Colonic mucosa (tissue), 4 donors: ENCODE results near the gene CEACAM21. TPM values are rescaled to one million over a fixed set of nuclear protein-coding genes. Genes with fewer than 3 reads are reported as not detected.

Experiments used
- DNase-seq: peaks from one replicate; pipeline ENCODE4 v3.0.0-alpha.2; 2020
- H3K27ac ChIP-seq: fragments of 200-600 bp; one replicate; pipeline ENCODE4 v1.8.0; 2021
- H3K27me3 ChIP-seq: fragments of 200-600 bp; one replicate; pipeline ENCODE4 v1.8.0; 2021
- H3K36me3 ChIP-seq: fragments of 200-600 bp; one replicate; pipeline ENCODE4 v1.8.0; 2021
- H3K4me1 ChIP-seq: fragments of 200-600 bp; one replicate; pipeline ENCODE4 v1.8.0; 2021; ENCODE audit warnings: mild to moderate bottlenecking
- H3K4me3 ChIP-seq: fragments of 200-600 bp; one replicate; pipeline ENCODE4 v1.8.0; 2021
- H3K9ac ChIP-seq, 2 donors: one replicate each; pipeline ENCODE4 v1.7.0; 2013; ENCODE audit warnings: control low read depth in 2 of 2, low read depth in 2 of 2, low read length in 2 of 2
- H3K9me3 ChIP-seq: fragments of 200-600 bp; one replicate; pipeline ENCODE4 v1.8.0; 2021
- intact Hi-C: fragments of 100-400 bp; cut with DNase I; formaldehyde crosslinking; loops from one replicate; pipeline ENCODE4 v1.14.1; 2022
- total RNA-seq, 2 donors: library from RNA; stranded (reverse); fragmentation: NEBNext Ultra II Directional in 1 of 2; extraction: Animal tissue kit (Norgen Biotek cat#: 25700) in 1 of 2; gene quantifications; one replicate each; pipeline ENCODE4 v1.2.1, GENCODE V29; 2021
- TF ChIP-seq, protein P1 (sequence below): fragments of 200-600 bp; IDR thresholded peaks from one replicate; pipeline ENCODE4 v1.8.0; 2022; ENCODE audit warnings: antibody characterized with exemption, mild to moderate bottlenecking
- donor health status: healthy.
- donor health status: DM: no; HTN: no; CAD: no.
- donor health status: DM: no; HTN: no; CAD: no.

The CEACAM21 gene
- total RNA-seq, 2 donors from 2014 or later, result 0.25 to 0.45 TPM

GRCh38 chr19:41553804-41554203, 22.2 kb upstream of the CEACAM21 start:
- Histone ChIP-seq H3K9me3 (no peaks in the 10 kb centered on the region), H3K9ac (no peak overlapping the region), H3K4me3 (no peak overlapping the region), H3K27me3 (no peaks in the 10 kb centered on the region), H3K36me3 (no peaks in the 10 kb centered on the region), H3K27ac (no peak overlapping the region), H3K4me1 (no peaks in the 10 kb centered on the region)
- intact Hi-C loops, result no loop called here
- TF ChIP-seq, protein P1, sequence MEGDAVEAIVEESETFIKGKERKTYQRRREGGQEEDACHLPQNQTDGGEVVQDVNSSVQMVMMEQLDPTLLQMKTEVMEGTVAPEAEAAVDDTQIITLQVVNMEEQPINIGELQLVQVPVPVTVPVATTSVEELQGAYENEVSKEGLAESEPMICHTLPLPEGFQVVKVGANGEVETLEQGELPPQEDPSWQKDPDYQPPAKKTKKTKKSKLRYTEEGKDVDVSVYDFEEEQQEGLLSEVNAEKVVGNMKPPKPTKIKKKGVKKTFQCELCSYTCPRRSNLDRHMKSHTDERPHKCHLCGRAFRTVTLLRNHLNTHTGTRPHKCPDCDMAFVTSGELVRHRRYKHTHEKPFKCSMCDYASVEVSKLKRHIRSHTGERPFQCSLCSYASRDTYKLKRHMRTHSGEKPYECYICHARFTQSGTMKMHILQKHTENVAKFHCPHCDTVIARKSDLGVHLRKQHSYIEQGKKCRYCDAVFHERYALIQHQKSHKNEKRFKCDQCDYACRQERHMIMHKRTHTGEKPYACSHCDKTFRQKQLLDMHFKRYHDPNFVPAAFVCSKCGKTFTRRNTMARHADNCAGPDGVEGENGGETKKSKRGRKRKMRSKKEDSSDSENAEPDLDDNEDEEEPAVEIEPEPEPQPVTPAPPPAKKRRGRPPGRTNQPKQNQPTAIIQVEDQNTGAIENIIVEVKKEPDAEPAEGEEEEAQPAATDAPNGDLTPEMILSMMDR, result no peak
- no peak for DNase-seq

- Histone ChIP-seq H3K9me3 (no peaks in the 10 kb centered on the region), H3K27ac (no peak overlapping the region), H3K27me3 (no peaks in the 10 kb centered on the region), H3K36me3 (no peaks in the 10 kb centered on the region), H3K4me3 (no peak overlapping the region), H3K4me1 (no peaks in the 10 kb centered on the region), H3K9ac (no peak overlapping the region)
- intact Hi-C loops, result no loop called here
- no peak for DNase-seq
- TF ChIP-seq, protein P1, result no peak
Observed at GRCh38 chr19:41554907-41555306, 21.1 kb upstream of the CEACAM21 start.

GRCh38 chr19:41555748-41556147, 20.2 kb upstream of the CEACAM21 start:
- no peaks in the 10 kb centered on the region for H3K27me3 ChIP-seq
- no peak for DNase-seq
- TF ChIP-seq, protein P1, result no peak
- H3K4me1 ChIP-seq, result no peaks in the 10 kb centered on the region
- no peak overlapping the region for H3K9ac ChIP-seq
- intact Hi-C loops, result no loop called here
- H3K9me3 ChIP-seq, result no peaks in the 10 kb centered on the region
- no peak overlapping the region for H3K27ac ChIP-seq
- H3K4me3 ChIP-seq, result no peak overlapping the region
- no peaks in the 10 kb centered on the region for H3K36me3 ChIP-seq

- no peak overlapping the region for H3K9ac ChIP-seq
- no peaks in the 10 kb centered on the region for H3K9me3 ChIP-seq
- H3K4me3 ChIP-seq, result no peak overlapping the region
- no peak for DNase-seq
- intact Hi-C loops, result loop anchor here (10.0 kb wide), 1 partner anchor 219 kb away; no protein-coding TSS in a partner anchor
- H3K4me1 ChIP-seq, result no peaks in the 10 kb centered on the region
- H3K27ac ChIP-seq, result no peak overlapping the region
- TF ChIP-seq, protein P1, result no peak
- peaks cover 30% of the 10 kb centered on the region for H3K27me3 ChIP-seq
- H3K36me3 ChIP-seq, result no peaks in the 10 kb centered on the region
Observed at GRCh38 chr19:41563854-41564514, 12.0 kb upstream of the CEACAM21 start.

- no peaks in the 10 kb centered on the region for H3K4me1 ChIP-seq
- no peaks in the 10 kb centered on the region for H3K36me3 ChIP-seq
- H3K4me3 ChIP-seq, result no peak overlapping the region
- no peak overlapping the region for H3K9ac ChIP-seq
- no peak overlapping the region for H3K27ac ChIP-seq
- H3K27me3 ChIP-seq, result peaks cover 30% of the 10 kb centered on the region
- TF ChIP-seq, protein P1, result no peak
- intact Hi-C loops, result loop anchor here (10.0 kb wide), 1 partner anchor 220 kb away; no protein-coding TSS in a partner anchor
- no peak for DNase-seq
- no peaks in the 10 kb centered on the region for H3K9me3 ChIP-seq
Observed at GRCh38 chr19:41564515-41565378, 11.2 kb upstream of the CEACAM21 start.
